ENCODE data around the gene FLAD1.
"Not testable (repeated sequence)": the region's sequence is repeated elsewhere in the genome, so short reads cannot be mapped to it uniquely, and the experiment has no call there.

FLAD1 gene

GRCh38 chr1:154971341-154971998 is 11.7 kb upstream of the FLAD1 start:
- peak overlapping the region; percentile 4 for H3K4me3 Mint-ChIP-seq

GRCh38 chr1:154972213-154972516 is 11.0 kb upstream of the FLAD1 start:
- peak overlapping the region; percentile 83 for H3K27ac Mint-ChIP-seq
- peaks cover 2% of the 10 kb centered on the region for H3K36me3 Mint-ChIP-seq
- no peak overlapping the region for H3K4me3 Mint-ChIP-seq
- no peaks in the 10 kb centered on the region for H3K9me3 Mint-ChIP-seq (ENCODE audit: low read depth)
- H3K4me1 Mint-ChIP-seq (ENCODE audit: low read depth) = peaks cover 29% of the 10 kb centered on the region
- H3K27me3 Mint-ChIP-seq = no peaks in the 10 kb centered on the region

More at GRCh38 chr1:154971341-154971998, 11.7 kb upstream of the FLAD1 start:
- H3K4me1 Mint-ChIP-seq (ENCODE audit: low read depth) = peaks cover 29% of the 10 kb centered on the region
- peaks cover 2% of the 10 kb centered on the region for H3K36me3 Mint-ChIP-seq
- H3K27ac Mint-ChIP-seq = peak overlapping the region; percentile 52
- H3K9me3 Mint-ChIP-seq (ENCODE audit: low read depth) = no peaks in the 10 kb centered on the region
- H3K27me3 Mint-ChIP-seq = no peaks in the 10 kb centered on the region

DNA sequence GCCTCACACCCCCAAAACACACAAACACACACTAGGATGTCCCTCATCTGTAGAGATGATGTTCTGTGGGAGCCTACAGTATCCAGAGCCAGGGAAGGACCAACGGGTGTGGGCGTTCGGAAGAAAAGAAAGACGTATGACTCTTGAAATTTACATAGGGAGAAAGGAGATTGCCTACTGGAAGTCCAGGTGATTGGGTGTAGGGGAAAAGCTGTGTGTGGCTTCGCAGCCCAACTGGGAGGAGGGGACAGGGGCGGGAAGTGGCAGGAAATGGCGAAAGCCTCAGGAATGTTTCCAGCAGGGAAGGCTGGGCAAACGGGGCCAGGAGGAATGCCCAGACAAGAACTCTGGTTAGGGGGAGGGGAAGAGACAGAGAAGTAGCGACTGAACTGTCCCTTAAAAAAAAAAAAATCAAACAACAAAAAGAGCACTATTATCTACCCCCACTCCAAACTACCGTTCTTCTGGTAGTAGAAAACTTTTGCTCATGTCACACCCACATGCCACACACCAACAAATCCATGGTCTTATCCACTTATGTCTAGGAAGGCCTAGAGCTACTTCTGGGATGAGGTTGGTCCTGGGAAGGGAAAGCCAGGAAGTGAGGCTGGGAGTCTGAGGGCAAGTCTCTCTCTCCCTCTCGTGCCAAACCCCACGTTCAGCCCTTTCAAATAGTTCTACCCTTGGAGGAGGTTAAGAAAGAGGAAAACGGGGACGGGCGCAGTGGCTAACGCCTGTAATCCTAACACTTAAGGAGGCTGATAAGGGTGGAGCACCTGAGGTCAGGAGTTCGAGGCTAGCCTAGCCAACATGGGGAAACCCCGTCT is 10.4 kb upstream of the FLAD1 start:
- H3K36me3 Mint-ChIP-seq = peaks cover 2% of the 10 kb centered on the region
- H3K4me1 Mint-ChIP-seq (ENCODE audit: low read depth) = peaks cover 29% of the 10 kb centered on the region
- no peak overlapping the region for H3K4me3 Mint-ChIP-seq
- no peaks in the 10 kb centered on the region for H3K27me3 Mint-ChIP-seq
- peak overlapping the region; percentile 83 for H3K27ac Mint-ChIP-seq
- no peaks in the 10 kb centered on the region for H3K9me3 Mint-ChIP-seq (ENCODE audit: low read depth)

DNA sequence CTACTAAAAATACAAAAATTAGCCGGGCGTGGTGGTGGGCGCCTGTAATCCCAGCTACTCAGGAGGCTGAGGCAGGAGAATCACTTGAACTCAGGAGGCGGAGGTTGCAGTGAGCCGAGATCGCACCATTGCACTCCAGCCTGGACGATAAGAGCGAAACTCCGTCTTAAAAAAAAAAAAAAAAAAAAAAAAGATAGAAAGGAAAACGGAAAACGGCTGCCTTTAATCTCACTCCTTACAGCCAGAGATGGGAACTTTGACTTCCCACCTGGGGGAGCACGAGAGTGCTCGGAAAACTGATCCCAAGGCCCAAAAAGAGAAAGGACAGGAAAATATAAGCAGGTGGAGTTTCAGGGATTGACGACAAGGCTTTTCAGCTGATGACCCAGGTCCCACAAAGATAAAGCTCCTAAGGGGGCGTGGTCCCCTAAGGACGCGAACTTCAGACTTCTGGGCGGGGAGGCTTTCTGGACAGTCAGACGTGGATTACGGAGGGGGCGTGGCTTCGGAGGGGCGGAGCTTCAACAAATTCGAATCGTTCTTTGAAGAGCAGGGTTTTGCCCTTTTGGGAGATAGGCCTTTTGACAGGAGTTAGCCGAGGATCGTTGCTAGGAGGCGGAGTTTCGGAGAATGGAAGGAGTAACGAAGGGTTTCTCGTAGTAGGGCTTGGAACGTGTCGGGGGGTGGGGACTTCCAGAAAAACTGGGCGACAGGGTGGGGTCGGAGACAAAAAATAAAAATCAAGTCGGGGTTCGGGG is 9.6 kb upstream of the FLAD1 start:
- Mint-ChIP-seq H3K4me3 (no peak overlapping the region), H3K9me3 (ENCODE audit: low read depth) (no peaks in the 10 kb centered on the region)

GRCh38 chr1:154974102-154974807 is 8.9 kb upstream of the FLAD1 start, which contains the start of gene CKS1B:
Gene CKS1B (plus strand): TSS chr1:154974681. CDS start chr1:154974746, 65 bp downstream.
- Mint-ChIP-seq H3K9me3 (ENCODE audit: low read depth) (no peaks in the 10 kb centered on the region), H3K27ac (no peak within 1 kb of the TSS), H3K36me3 (peaks cover 2% of the 10 kb centered on the region), H3K27me3 (no peaks in the 10 kb centered on the region), H3K4me3 (no peak within 1 kb of the TSS), H3K4me1 (ENCODE audit: low read depth) (peaks cover 27% of the 10 kb centered on the region)

More for the DNA sequence above, 9.6 kb upstream of the FLAD1 start:
- Mint-ChIP-seq H3K4me1 (ENCODE audit: low read depth) (peaks cover 29% of the 10 kb centered on the region), H3K27ac (no peak overlapping the region), H3K36me3 (peaks cover 2% of the 10 kb centered on the region), H3K27me3 (no peaks in the 10 kb centered on the region)

DNA sequence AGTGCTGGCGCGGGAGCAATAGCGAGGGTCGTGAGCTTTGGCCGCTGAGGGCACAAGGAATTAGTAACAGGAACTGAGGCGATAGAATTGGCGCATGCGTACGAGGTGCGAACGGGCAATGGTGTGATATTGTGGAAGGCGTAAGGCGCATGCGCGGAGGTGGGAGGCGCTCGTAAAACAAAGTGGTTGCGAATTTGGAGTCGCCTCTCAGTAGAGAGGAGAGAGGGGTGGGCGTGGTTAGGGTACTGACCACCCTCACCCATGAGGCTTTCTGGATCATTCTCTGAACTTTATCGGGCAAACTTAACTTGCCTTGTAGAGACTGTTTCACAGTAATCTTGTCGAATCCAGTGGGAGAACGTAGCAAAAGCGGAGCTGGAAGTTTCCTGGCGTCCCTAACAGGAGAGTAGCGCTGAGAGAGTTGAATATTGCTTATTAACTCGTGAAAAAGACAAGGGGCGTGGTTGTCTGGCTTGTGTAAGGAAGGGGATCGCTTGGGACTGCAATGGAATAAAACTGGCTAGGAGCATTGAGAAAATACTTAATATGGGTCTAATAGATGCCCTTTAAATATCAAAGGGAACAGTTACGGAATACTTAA is 8.2 kb upstream of the FLAD1 start:
- H3K27ac Mint-ChIP-seq = no peak overlapping the region
- H3K9me3 Mint-ChIP-seq (ENCODE audit: low read depth) = no peaks in the 10 kb centered on the region
- H3K27me3 Mint-ChIP-seq = no peaks in the 10 kb centered on the region
- peaks cover 23% of the 10 kb centered on the region for H3K4me1 Mint-ChIP-seq (ENCODE audit: low read depth)
- peaks cover 5% of the 10 kb centered on the region for H3K36me3 Mint-ChIP-seq
- no peak overlapping the region for H3K4me3 Mint-ChIP-seq

- peaks cover 5% of the 10 kb centered on the region for H3K36me3 Mint-ChIP-seq
- no peaks in the 10 kb centered on the region for H3K9me3 Mint-ChIP-seq (ENCODE audit: low read depth)
- H3K27ac Mint-ChIP-seq = no peak overlapping the region
- H3K4me1 Mint-ChIP-seq (ENCODE audit: low read depth) = peaks cover 23% of the 10 kb centered on the region
- no peak overlapping the region for H3K4me3 Mint-ChIP-seq
- H3K27me3 Mint-ChIP-seq = no peaks in the 10 kb centered on the region
These were observed 7.6 kb upstream of the FLAD1 start for GRCh38 chr1:154975409-154976059.

- H3K27ac Mint-ChIP-seq = peak overlapping the region; percentile 59
- not testable (repeated sequence) for H3K36me3 Mint-ChIP-seq; H3K27me3 Mint-ChIP-seq; H3K4me1 Mint-ChIP-seq (ENCODE audit: low read depth); H3K4me3 Mint-ChIP-seq; H3K9me3 Mint-ChIP-seq (ENCODE audit: low read depth)
These were observed 5.4 kb upstream of the FLAD1 start for GRCh38 chr1:154977762-154978161.

DNA sequence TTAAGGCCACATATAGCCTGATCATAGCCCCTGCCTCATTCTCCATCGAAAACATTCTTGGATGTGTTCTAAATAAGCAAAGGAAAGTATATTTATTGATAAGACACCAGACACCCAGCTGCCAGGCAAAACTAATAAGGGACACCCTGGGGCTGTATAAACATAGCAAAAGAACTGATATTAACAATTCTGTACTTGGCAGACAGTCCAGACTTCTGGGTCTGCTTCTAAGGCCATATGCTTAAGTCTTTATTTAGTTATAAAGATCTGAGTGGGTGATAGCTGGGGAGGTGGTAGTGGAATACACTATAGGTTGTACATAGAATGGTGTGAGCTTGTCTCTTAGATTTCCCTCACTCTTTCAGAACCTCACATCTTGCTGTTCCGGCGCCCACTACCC is 4.8 kb upstream of the FLAD1 start:
- Mint-ChIP-seq H3K36me3 (peaks cover 2% of the 10 kb centered on the region), H3K27me3 (no peaks in the 10 kb centered on the region), H3K9me3 (ENCODE audit: low read depth) (no peaks in the 10 kb centered on the region), H3K27ac (no peak overlapping the region), H3K4me1 (ENCODE audit: low read depth) (no peaks in the 10 kb centered on the region), H3K4me3 (no peak overlapping the region)

DNA sequence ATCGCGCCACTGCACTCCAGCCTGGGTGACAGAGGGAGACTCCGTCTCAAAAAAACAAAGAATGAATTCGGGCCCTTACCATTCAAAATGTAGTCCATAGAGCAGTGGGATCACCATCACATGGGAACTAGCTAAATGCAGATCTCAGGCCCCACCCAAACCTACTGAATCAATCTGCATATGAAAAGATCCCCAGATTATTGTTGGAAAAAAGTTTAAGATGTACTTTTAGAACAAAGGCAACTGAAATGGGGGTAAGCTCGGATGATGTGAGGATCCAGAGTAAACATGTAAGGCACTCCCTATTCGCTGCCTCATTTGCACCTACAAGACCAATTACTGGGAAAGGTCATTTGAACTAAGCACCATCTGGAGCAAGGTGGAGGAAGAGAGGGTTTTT is 803 bp upstream of the FLAD1 start:
- Mint-ChIP-seq H3K4me3 (no peak overlapping the region), H3K27me3 (no peaks in the 10 kb centered on the region), H3K36me3 (peaks cover 2% of the 10 kb centered on the region), H3K4me1 (ENCODE audit: low read depth) (peaks cover 8% of the 10 kb centered on the region), H3K9me3 (ENCODE audit: low read depth) (no peaks in the 10 kb centered on the region), H3K27ac (no peak overlapping the region)

GRCh38 chr1:154983776-154984466 is 777 bp downstream of the FLAD1 start:
- H3K36me3 Mint-ChIP-seq = peaks cover 2% of the 10 kb centered on the region
- no peaks in the 10 kb centered on the region for H3K27me3 Mint-ChIP-seq
- H3K9me3 Mint-ChIP-seq (ENCODE audit: low read depth) = no peaks in the 10 kb centered on the region
- no peak overlapping the region for H3K27ac Mint-ChIP-seq
- peaks cover 15% of the 10 kb centered on the region for H3K4me1 Mint-ChIP-seq (ENCODE audit: low read depth)
- H3K4me3 Mint-ChIP-seq = no peak overlapping the region

GRCh38 chr1:154986736-154987135 is 3.6 kb downstream of the FLAD1 start:
- not testable (repeated sequence) for H3K4me3 Mint-ChIP-seq; H3K27me3 Mint-ChIP-seq; H3K9me3 Mint-ChIP-seq (ENCODE audit: low read depth); H3K27ac Mint-ChIP-seq; H3K36me3 Mint-ChIP-seq
- H3K4me1 Mint-ChIP-seq (ENCODE audit: low read depth) = peaks cover 26% of the 10 kb centered on the region

GRCh38 chr1:154987326-154987725 is 4.2 kb downstream of the FLAD1 start:
- H3K27ac Mint-ChIP-seq = no peak overlapping the region

More at GRCh38 chr1:154987326-154987725, 4.2 kb downstream of the FLAD1 start:
- Mint-ChIP-seq H3K36me3 (peaks cover 3% of the 10 kb centered on the region), H3K4me3 (no peak overlapping the region), H3K27me3 (no peaks in the 10 kb centered on the region), H3K9me3 (ENCODE audit: low read depth) (no peaks in the 10 kb centered on the region), H3K4me1 (ENCODE audit: low read depth) (peaks cover 26% of the 10 kb centered on the region)

All from activated naive CD8-positive, alpha-beta T cell (primary cell).